Measurements from ENCODE around the gene TRDN.

The TRDN gene

DNA sequence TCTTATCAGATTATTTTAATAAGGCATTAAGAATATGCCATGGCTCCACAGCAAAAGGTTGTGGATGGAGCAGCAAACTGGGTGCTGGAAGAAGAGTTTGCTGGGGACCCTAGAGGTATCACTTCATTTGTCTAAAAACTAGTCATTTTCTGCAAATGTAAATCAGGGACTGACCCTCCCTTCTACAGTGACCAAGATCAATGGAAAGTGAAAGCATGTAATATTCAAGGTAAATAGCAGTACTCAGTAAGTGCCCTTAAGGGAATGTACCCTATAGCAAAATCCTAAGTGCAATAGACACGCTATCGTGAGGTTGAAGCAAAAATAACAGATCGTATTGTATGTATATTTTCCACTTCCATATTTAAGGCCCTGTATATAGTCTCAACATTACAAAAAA lies 38.7 kb downstream of the TRDN start:
- H3F3A ChIP-seq (ENCODE audit: control insufficient read depth, insufficient read depth): no peaks in the 10 kb centered on the region
- H3K4me3 ChIP-seq (ENCODE audit: low read length): no peak overlapping the region
- H3K79me2 ChIP-seq (ENCODE audit: control insufficient read depth, low read length): no peaks in the 10 kb centered on the region
- no peaks in the 10 kb centered on the region for H3K4me1 ChIP-seq (ENCODE audit: control insufficient read depth, low read length)
- no peak overlapping the region for H3K27ac ChIP-seq (ENCODE audit: low read depth, low read length)
- H3K9me2 ChIP-seq (replicated peaks; ENCODE audit: control insufficient read depth, low read length): no peaks in the 10 kb centered on the region
- no peaks in the 10 kb centered on the region for H3K27me3 ChIP-seq (ENCODE audit: control insufficient read depth, low read length)
- H3K36me3 ChIP-seq (ENCODE audit: control insufficient read depth, low read length): no peaks in the 10 kb centered on the region
- H3K9me3 ChIP-seq (ENCODE audit: control insufficient read depth, insufficient read depth, low read length): no peaks in the 10 kb centered on the region
- no peaks in the 10 kb centered on the region for H4K20me1 ChIP-seq (ENCODE audit: control insufficient read depth, insufficient read depth, low read depth, low read length)
- no peak overlapping the region for H3K4me2 ChIP-seq (ENCODE audit: low read length)
- TF ChIP-seq EZH2phosphoT487 (IDR thresholded peaks at IDR 0.05; ENCODE audit: borderline replicate concordance, low read length): no peak
- TF ChIP-seq, protein P1, sequence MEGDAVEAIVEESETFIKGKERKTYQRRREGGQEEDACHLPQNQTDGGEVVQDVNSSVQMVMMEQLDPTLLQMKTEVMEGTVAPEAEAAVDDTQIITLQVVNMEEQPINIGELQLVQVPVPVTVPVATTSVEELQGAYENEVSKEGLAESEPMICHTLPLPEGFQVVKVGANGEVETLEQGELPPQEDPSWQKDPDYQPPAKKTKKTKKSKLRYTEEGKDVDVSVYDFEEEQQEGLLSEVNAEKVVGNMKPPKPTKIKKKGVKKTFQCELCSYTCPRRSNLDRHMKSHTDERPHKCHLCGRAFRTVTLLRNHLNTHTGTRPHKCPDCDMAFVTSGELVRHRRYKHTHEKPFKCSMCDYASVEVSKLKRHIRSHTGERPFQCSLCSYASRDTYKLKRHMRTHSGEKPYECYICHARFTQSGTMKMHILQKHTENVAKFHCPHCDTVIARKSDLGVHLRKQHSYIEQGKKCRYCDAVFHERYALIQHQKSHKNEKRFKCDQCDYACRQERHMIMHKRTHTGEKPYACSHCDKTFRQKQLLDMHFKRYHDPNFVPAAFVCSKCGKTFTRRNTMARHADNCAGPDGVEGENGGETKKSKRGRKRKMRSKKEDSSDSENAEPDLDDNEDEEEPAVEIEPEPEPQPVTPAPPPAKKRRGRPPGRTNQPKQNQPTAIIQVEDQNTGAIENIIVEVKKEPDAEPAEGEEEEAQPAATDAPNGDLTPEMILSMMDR (IDR thresholded peaks at IDR 0.05; ENCODE audit: low read depth, low read length, poor library complexity, severe bottlenecking): no peak

DNA sequence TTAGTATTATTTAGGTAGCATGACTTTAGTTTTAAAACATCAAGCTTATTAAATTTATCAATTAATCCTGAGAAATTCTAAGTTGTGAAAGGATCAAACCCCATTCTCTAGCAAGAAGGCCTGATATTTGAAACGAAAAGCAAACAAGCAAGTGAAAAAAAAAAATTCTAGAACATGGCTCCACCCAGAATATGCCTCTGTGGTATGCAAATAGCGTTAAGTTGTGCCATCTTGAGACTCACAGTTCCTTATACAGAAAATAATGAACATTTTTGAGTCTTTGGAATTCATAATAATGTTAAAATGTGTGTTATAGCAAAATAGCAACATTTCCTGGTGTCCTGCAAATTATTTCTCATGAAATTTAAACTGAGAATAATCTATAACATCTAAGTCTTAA lies 42.0 kb downstream of the TRDN start:
- Histone ChIP-seq H3K9me2 (replicated peaks; ENCODE audit: control insufficient read depth, low read length) (no peaks in the 10 kb centered on the region), H3K27ac (ENCODE audit: low read depth, low read length) (no peak overlapping the region), H3F3A (ENCODE audit: control insufficient read depth, insufficient read depth) (no peaks in the 10 kb centered on the region), H3K9me3 (ENCODE audit: control insufficient read depth, insufficient read depth, low read length) (no peaks in the 10 kb centered on the region), H3K36me3 (ENCODE audit: control insufficient read depth, low read length) (no peaks in the 10 kb centered on the region), H3K4me1 (ENCODE audit: control insufficient read depth, low read length) (no peaks in the 10 kb centered on the region), H4K20me1 (ENCODE audit: control insufficient read depth, insufficient read depth, low read depth, low read length) (no peaks in the 10 kb centered on the region), H3K4me2 (ENCODE audit: low read length) (no peak overlapping the region), H3K4me3 (ENCODE audit: low read length) (no peak overlapping the region), H3K79me2 (ENCODE audit: control insufficient read depth, low read length) (no peaks in the 10 kb centered on the region), H3K27me3 (ENCODE audit: control insufficient read depth, low read length) (no peaks in the 10 kb centered on the region)
- no peak for TF ChIP-seq EZH2phosphoT487 (IDR thresholded peaks at IDR 0.05; ENCODE audit: borderline replicate concordance, low read length)
- TF ChIP-seq, protein P1 (IDR thresholded peaks at IDR 0.05; ENCODE audit: low read depth, low read length, poor library complexity, severe bottlenecking): no peak

DNA sequence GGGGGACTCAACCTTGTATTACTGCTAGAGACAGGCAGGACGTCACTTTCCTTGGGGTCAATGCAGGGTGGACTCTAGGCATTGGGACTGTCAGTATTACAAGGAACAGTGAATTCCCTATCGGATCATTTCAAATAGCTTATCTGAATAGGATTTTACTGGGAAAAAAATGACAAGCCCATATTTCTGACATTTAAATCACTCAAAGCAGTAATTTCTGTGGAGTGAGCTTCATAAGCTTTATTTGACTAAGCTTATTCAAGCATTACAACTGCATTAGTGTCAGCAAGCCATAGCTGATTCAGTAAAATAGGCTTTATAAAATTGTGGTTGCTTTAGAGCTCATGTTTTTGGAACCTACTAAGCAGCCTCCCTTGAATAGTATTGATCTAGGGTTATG lies 44.3 kb downstream of the TRDN start:
- Histone ChIP-seq H3K36me3 (ENCODE audit: control insufficient read depth, low read length) (no peaks in the 10 kb centered on the region), H3K27ac (ENCODE audit: low read depth, low read length) (no peak overlapping the region), H3K9me3 (ENCODE audit: control insufficient read depth, insufficient read depth, low read length) (no peaks in the 10 kb centered on the region), H4K20me1 (ENCODE audit: control insufficient read depth, insufficient read depth, low read depth, low read length) (no peaks in the 10 kb centered on the region), H3K4me1 (ENCODE audit: control insufficient read depth, low read length) (no peaks in the 10 kb centered on the region), H3K4me3 (ENCODE audit: low read length) (no peak overlapping the region), H3K4me2 (ENCODE audit: low read length) (no peak overlapping the region), H3K27me3 (ENCODE audit: control insufficient read depth, low read length) (no peaks in the 10 kb centered on the region), H3F3A (ENCODE audit: control insufficient read depth, insufficient read depth) (no peaks in the 10 kb centered on the region), H3K9me2 (replicated peaks; ENCODE audit: control insufficient read depth, low read length) (no peaks in the 10 kb centered on the region), H3K79me2 (ENCODE audit: control insufficient read depth, low read length) (no peaks in the 10 kb centered on the region)
- TF ChIP-seq, protein P1 (IDR thresholded peaks at IDR 0.05; ENCODE audit: low read depth, low read length, poor library complexity, severe bottlenecking): no peak
- TF ChIP-seq EZH2phosphoT487 (IDR thresholded peaks at IDR 0.05; ENCODE audit: borderline replicate concordance, low read length): no peak

DNA sequence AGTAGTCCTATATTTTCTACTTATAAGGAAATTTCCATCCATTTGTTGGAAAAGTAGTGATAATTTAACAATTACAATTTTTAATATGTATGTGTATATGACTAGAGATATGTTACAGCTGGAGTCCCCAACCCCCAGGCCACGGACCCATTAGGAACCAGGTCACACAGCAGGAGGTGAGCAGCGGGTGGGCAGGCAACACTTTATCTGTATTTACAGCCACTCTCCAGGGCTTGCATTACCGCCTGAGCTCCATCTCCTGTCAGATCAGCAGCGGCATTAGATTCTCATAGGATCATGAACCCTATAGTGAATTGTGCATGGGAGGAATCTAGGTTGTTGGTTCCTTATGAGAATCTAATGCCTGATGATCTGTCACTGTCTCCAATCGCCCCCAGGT lies 46.8 kb downstream of the TRDN start:
- Histone ChIP-seq H3F3A (ENCODE audit: control insufficient read depth, insufficient read depth) (no peaks in the 10 kb centered on the region), H3K36me3 (ENCODE audit: control insufficient read depth, low read length) (no peaks in the 10 kb centered on the region), H3K27me3 (ENCODE audit: control insufficient read depth, low read length) (no peaks in the 10 kb centered on the region), H4K20me1 (ENCODE audit: control insufficient read depth, insufficient read depth, low read depth, low read length) (no peaks in the 10 kb centered on the region), H3K9me3 (ENCODE audit: control insufficient read depth, insufficient read depth, low read length) (no peaks in the 10 kb centered on the region), H3K79me2 (ENCODE audit: control insufficient read depth, low read length) (no peaks in the 10 kb centered on the region), H3K9me2 (replicated peaks; ENCODE audit: control insufficient read depth, low read length) (no peaks in the 10 kb centered on the region), H3K27ac (ENCODE audit: low read depth, low read length) (no peak overlapping the region), H3K4me1 (ENCODE audit: control insufficient read depth, low read length) (no peaks in the 10 kb centered on the region), H3K4me3 (ENCODE audit: low read length) (no peak overlapping the region), H3K4me2 (ENCODE audit: low read length) (no peak overlapping the region)
- no peak for TF ChIP-seq EZH2phosphoT487 (IDR thresholded peaks at IDR 0.05; ENCODE audit: borderline replicate concordance, low read length)
- TF ChIP-seq, protein P1 (IDR thresholded peaks at IDR 0.05; ENCODE audit: low read depth, low read length, poor library complexity, severe bottlenecking): no peak

All from DOHH2 (cell line).